GM12872 (cell line): ENCODE results near the gene FHAD1.

ENCODE experiments used
- CTCF ChIP-seq: IDR thresholded peaks from 3 replicates; pipeline ENCODE4 v1.5.1; 2011; ENCODE audit warnings: low read depth, mild to moderate bottlenecking, low read length, moderate library complexity; ENCODE audit not compliant: insufficient read depth

FHAD1 gene

DNA sequence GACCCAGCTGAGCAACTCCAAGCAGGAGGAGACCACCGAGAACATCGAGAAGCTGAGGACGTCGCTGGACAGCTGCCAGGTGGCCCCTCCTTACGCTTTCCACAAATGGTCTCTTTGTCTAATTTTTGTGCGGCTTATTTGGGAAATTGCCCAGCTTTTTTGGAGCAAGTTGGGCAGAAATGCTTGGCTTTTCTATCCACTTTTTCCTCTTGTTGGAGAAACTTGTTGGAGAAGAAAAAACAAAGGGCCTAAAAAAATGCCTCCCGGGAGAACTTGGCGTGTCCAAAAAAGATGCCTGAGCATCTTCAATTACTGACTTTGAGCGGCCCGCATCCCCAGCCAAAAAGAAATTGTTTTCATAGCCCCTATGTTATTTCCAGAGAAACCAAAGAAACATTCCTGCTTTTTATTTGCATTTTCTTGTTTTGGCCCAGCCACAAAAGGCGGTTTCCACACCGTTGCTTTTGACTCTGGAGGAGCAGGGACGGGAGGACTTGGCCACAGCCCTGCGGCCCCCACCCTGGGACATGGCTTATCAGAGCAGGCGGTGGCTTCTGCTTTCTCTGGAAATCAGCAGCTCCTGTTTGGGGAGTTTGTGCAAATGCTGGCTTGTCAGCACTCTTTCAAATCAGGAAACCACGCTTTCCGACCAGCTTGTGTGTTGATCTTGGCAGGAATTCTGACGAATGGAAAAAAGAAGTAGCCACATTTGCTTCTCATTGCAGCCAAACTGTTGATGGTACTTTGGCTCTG is 81.5 kb downstream of the FHAD1 start:
- no peak for TF ChIP-seq CTCF

DNA sequence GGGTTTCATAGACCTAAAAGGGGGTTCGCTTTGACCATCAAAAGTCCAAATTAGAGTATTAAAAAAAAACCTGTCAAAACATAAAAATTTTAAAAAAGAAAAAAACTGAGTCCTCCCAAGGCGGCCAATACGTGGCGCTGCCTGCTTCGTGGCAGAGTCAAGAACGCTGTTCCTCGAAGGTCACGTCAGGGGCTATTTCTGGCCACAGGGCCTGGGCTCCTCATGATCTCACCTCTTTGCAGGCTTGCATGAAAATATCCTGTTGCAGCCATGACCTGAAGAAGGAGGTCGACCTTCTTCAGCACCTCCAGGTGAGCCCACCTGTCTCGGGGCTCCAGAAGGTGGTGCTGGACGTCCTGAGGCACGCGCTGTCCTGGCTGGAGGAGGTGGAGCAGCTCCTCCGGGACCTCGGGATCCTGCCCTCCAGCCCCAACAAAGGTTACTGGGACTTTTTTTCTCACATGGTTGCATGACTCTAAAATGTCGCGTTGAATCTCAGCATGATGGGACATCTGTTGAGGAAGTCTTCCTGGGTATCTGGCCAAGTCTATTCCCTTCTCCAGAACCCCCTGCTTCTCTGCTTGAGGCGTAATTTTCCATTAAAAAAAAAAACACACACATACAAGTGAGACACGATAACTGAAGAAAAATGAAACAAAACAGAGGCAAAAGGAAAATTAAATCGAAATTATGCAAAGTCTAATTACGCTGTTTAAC is 82.2 kb downstream of the FHAD1 start:
- TF ChIP-seq CTCF: peak; percentile 21; the same call in 1 of the 3 replicates

DNA sequence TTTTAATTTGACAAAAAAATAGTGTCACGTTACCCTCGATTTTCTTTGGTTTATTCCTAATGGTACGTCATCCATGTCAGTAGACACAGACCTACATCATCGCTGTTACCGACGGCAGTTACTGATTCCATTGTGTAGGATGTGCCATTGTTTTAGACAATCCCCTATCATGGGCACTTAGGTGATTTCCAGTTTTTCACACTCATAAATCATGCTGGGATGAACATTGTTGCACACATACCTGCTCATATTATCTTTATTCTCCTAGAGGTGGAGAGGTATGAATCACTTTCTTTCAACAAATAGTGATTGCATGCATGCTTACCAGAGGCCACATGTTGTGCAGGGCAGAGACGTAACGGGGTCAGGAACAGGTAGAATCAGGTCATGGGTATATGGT is 83.0 kb downstream of the FHAD1 start:
- no peak for TF ChIP-seq CTCF

- no peak for TF ChIP-seq CTCF
Observed at GRCh38 chr1:15331180-15331579, 84.2 kb downstream of the FHAD1 start.

- no peak for TF ChIP-seq CTCF
Observed at GRCh38 chr1:15331734-15332133, 84.7 kb downstream of the FHAD1 start.

GRCh38 chr1:15332525-15332924 is 85.5 kb downstream of the FHAD1 start:
- no peak for TF ChIP-seq CTCF

- TF ChIP-seq CTCF: no peak
Observed at GRCh38 chr1:15332952-15333715, 86.1 kb downstream of the FHAD1 start.
